Body of pancreas (tissue), 4 donors: Measurements from ENCODE around the gene KRT24.

ENCODE experiments used
- CTCF ChIP-seq, 7 experiments: fragments of 450-650 bp in 4 of 7; fragments of 200-600 bp in 3 of 7; sonication (generic) in 3 of 7; IDR thresholded peaks; one replicate each; pipeline ENCODE4 v1.5.1; 2016 to 2019; ENCODE audit warnings: antibody characterized with exemption in 7 of 7
- POLR2A ChIP-seq, 3 donors: fragments of 450-650 bp; IDR thresholded peaks; one replicate each; pipeline ENCODE4 v1.6.1; 2016; ENCODE audit warnings: antibody characterized with exemption in 3 of 3, mild to moderate bottlenecking in 2 of 3

- TF ChIP-seq CTCF (IDR thresholded peaks at IDR 0.05) (no peak), POLR2A (IDR thresholded peaks at IDR 0.05) (no peak)
These were observed 3.7 kb downstream of the KRT24 start for GRCh38 chr17:40699853-40700252.
